ENCODE measurements around the gene AURKAIP1. TPM values are rescaled to one million over a fixed set of nuclear protein-coding genes. Genes with fewer than 3 reads are reported as not detected.

The AURKAIP1 gene
- total and polyA plus RNA-seq, 8 donors = 50.9 to 281 (median 140) TPM

DNA sequence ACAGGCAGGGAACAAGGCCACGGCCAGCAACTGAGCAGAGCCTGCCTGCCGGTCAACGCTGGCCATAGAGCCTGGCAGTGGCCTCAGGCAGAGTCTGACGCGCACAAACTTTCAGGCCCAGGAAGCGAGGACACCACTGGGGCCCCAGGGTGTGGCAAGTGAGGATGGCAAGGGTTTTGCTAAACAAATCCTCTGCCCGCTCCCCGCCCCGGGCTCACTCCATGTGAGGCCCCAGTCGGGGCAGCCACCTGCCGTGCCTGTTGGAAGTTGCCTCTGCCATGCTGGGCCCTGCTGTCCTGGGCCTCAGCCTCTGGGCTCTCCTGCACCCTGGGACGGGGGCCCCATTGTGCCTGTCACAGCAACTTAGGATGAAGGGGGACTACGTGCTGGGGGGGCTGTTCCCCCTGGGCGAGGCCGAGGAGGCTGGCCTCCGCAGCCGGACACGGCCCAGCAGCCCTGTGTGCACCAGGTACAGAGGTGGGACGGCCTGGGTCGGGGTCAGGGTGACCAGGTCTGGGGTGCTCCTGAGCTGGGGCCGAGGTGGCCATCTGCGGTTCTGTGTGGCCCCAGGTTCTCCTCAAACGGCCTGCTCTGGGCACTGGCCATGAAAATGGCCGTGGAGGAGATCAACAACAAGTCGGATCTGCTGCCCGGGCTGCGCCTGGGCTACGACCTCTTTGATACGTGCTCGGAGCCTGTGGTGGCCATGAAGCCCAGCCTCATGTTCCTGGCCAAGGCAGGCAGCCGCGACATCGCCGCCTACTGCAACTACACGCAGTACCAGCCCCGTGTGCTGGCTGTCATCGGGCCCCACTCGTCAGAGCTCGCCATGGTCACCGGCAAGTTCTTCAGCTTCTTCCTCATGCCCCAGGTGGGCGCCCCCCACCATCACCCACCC is 43.7 kb downstream of the AURKAIP1 start, which contains the start of gene TAS1R3:
Gene TAS1R3 (plus strand): TSS at position 213 of the 898 bp plus-strand sequence. CDS start 66 bp downstream, at position 279.
- peaks cover 16 to 42% (median 40%) of the 10 kb centered on the region in 4 donors for H3K36me3 ChIP-seq
- intact Hi-C loops (cut with DNase I; ENCODE audit: low total_unique reads) = no loop called here
- H3K9me3 ChIP-seq = no peaks in the 10 kb centered on the region
- H3K27me3 ChIP-seq = no peaks in the 10 kb centered on the region
- TF ChIP-seq, protein P1, sequence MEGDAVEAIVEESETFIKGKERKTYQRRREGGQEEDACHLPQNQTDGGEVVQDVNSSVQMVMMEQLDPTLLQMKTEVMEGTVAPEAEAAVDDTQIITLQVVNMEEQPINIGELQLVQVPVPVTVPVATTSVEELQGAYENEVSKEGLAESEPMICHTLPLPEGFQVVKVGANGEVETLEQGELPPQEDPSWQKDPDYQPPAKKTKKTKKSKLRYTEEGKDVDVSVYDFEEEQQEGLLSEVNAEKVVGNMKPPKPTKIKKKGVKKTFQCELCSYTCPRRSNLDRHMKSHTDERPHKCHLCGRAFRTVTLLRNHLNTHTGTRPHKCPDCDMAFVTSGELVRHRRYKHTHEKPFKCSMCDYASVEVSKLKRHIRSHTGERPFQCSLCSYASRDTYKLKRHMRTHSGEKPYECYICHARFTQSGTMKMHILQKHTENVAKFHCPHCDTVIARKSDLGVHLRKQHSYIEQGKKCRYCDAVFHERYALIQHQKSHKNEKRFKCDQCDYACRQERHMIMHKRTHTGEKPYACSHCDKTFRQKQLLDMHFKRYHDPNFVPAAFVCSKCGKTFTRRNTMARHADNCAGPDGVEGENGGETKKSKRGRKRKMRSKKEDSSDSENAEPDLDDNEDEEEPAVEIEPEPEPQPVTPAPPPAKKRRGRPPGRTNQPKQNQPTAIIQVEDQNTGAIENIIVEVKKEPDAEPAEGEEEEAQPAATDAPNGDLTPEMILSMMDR (IDR thresholded peaks at IDR 0.05) = no peak
- TF ChIP-seq POLR2AphosphoS5 (IDR thresholded peaks at IDR 0.05) (no peak), POLR2A (IDR thresholded peaks at IDR 0.05) (no peak), EP300 (IDR thresholded peaks at IDR 0.05) (no peak)
- DNase-seq = peak in 1 of 2 donors; percentile 47
- WGBS, 5 donors = 54 to 76% (median 65%) methylated on average over 22 to 41 of the region's 41 CpGs
- H3K4me1 ChIP-seq = peaks cover 14 to 48% (median 42%) of the 10 kb centered on the region in 4 donors
- H3K27ac ChIP-seq = peak within 1 kb of the TSS in 1 of 5 donors; percentile 45
- H3K4me3 ChIP-seq = peak within 1 kb of the TSS in 1 of 4 donors; percentile 13

DNA sequence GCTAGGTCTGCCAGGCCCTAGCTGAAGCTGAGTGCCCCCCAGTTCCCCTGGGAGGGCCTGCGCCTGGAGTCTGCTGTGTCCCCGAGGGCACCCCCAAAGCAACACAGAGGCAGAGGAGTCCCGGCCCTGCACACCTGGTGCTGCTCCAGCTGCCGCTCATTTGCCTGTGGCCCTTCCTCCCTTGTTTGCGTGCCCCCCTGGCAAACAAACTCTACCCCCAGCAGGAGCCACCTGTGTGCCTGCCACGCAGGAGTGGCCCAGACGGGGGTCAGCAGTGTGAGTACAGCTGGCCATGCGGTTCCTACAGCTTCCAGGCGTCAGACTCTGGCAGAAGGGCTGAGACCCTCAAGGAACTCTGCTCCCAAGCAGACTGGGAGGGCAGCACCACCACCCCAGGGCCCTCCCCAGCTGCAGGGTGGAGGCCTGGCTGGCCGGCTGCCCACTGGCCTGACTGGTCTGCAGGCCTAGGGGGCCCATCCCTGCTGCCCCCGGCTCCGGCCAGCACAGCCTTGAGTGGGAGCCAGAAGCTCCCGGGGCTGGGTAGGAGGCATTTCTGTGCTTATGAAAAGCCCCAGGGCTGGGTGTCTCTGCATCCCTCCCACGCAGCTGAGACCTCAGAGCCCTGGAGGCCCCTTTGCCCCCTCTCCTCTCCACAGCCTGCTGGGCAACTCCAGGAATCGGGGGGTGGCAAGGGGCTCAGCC is 44.5 kb downstream of the AURKAIP1 start:
- DNase-seq = no peak
- Histone ChIP-seq H3K27ac (peak overlapping the region in 1 of 5 donors; percentile 45), H3K9me3 (no peaks in the 10 kb centered on the region), H3K4me3 (no peak overlapping the region), H3K27me3 (no peaks in the 10 kb centered on the region), H3K4me1 (peaks cover 22 to 56% (median 50%) of the 10 kb centered on the region in 4 donors), H3K36me3 (peaks cover 16 to 40% (median 32%) of the 10 kb centered on the region in 4 donors)
- 32 to 48% (median 38%) methylated on average over 3 to 15 of the region's 15 CpGs for WGBS, 5 donors
- intact Hi-C loops (cut with DNase I; ENCODE audit: low total_unique reads) = no loop called here
- TF ChIP-seq POLR2AphosphoS5 (IDR thresholded peaks at IDR 0.05) (no peak), EP300 (IDR thresholded peaks at IDR 0.05) (no peak), POLR2A (IDR thresholded peaks at IDR 0.05) (no peak)
- TF ChIP-seq, protein P1 (IDR thresholded peaks at IDR 0.05) = no peak

DNA sequence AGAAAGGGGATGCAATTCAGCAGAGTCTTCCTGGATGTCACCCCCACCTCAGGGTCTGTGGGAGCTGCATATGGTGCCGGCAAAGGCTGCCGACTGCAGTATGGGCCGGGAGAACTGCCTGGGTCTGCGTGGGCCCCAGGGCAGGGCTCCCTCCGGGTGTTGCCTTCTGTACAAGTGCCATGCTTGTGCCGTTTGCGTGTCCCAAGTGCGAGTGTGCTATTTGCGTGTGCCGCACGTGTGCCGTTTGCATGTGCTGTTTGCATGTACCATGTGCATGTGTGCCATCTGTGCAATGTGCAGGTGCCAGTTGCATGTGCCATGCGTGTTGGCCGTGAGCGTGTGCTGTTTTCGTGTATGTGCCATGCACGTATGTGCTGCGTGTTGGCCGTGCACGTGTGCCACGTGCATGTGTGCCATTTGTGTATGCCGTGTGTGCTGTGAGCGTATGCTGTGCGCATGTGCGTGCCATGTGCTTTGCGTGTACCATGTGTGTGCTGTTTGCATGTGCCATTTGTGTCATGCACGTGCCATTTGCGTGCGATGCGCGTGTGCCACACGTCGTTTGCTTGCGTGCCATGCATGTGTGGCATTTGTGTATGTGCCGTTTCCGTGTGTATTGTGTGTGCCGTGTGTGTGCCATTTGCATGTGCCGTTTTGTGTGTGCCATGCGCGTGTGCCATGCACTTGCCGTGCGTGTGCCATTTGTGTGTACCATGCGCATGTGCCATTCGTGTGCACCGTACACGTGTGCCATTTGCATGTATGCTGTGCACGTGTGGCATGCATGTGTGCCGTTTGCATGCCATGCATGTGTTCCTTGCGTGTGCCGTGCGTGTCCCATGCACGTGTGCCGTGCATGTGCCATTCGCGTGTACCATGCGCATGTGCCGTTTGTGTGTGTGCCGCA is 45.5 kb downstream of the AURKAIP1 start:
- intact Hi-C loops (cut with DNase I; ENCODE audit: low total_unique reads) = no loop called here
- no peak overlapping the region for H3K4me3 ChIP-seq
- H3K27me3 ChIP-seq = no peaks in the 10 kb centered on the region
- no peaks in the 10 kb centered on the region for H3K9me3 ChIP-seq
- no peak for DNase-seq
- peaks cover 16 to 36% (median 25%) of the 10 kb centered on the region in 4 donors for H3K36me3 ChIP-seq
- peak in 2 of 3 donors; percentile 42 to 44 for TF ChIP-seq POLR2AphosphoS5 (IDR thresholded peaks at IDR 0.05)
- no peak for TF ChIP-seq EP300 (IDR thresholded peaks at IDR 0.05)
- H3K4me1 ChIP-seq = peaks cover 26 to 62% (median 57%) of the 10 kb centered on the region in 4 donors
- no peak overlapping the region for H3K27ac ChIP-seq
- WGBS, 5 donors = 90 to 93% (median 91%) methylated on average over 51 to 58 of the region's 58 CpGs

DNA sequence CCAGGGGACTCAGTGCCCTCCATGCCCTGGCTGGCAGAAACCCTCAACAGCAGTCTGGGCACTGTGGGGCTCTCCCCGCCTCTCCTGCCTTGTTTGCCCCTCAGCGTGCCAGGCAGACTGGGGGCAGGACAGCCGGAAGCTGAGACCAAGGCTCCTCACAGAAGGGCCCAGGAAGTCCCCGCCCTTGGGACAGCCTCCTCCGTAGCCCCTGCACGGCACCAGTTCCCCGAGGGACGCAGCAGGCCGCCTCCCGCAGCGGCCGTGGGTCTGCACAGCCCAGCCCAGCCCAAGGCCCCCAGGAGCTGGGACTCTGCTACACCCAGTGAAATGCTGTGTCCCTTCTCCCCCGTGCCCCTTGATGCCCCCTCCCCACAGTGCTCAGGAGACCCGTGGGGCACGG is 46.8 kb downstream of the AURKAIP1 start:
- Histone ChIP-seq H3K36me3 (peaks cover 16 to 36% (median 25%) of the 10 kb centered on the region in 4 donors), H3K4me3 (no peak overlapping the region), H3K9me3 (no peaks in the 10 kb centered on the region), H3K27ac (no peak overlapping the region), H3K4me1 (peaks cover 28 to 64% (median 60%) of the 10 kb centered on the region in 4 donors), H3K27me3 (no peaks in the 10 kb centered on the region)
- intact Hi-C loops (cut with DNase I; ENCODE audit: low total_unique reads) = no loop called here
- TF ChIP-seq POLR2A (IDR thresholded peaks at IDR 0.05) (no peak), POLR2AphosphoS5 (IDR thresholded peaks at IDR 0.05) (no peak), EP300 (IDR thresholded peaks at IDR 0.05) (no peak)
- TF ChIP-seq, protein P1 (IDR thresholded peaks at IDR 0.05) = no peak
- no peak for DNase-seq
- WGBS, 5 donors = 64 to 86% (median 79%) methylated on average over 15 of the region's 15 CpGs; no CpG with 5 or more reads in 1 of the 5 donors

Measured in stomach (tissue), 9 donors.